Fibroblast of lung (primary cell): Measurements from ENCODE around the gene EYS.

Source experiments
- EZH2 ChIP-seq: IDR thresholded peaks from 2 replicates; pipeline ENCODE4 v1.5.1; 2012; ENCODE audit warnings: low read length, control low read depth, mild to moderate bottlenecking; ENCODE audit errors: missing control alignments
- TF ChIP-seq, protein P1 (sequence below), 2 donors: IDR thresholded peaks in 1 of 2; conservative IDR thresholded peaks in 1 of 2; 1 replicate in 1 of 2; 2 replicates in 1 of 2; pipeline ENCODE4 v1.5.1; 2011 to 2012; ENCODE audit warnings: low read length in 2 of 2, control low read depth in 1 of 2, inconsistent platforms in 1 of 2, low read depth in 1 of 2, mild to moderate bottlenecking in 1 of 2

GRCh38 chr6:63904650-63905248, 1802.3 kb downstream of the EYS start:
- TF ChIP-seq, protein P1, sequence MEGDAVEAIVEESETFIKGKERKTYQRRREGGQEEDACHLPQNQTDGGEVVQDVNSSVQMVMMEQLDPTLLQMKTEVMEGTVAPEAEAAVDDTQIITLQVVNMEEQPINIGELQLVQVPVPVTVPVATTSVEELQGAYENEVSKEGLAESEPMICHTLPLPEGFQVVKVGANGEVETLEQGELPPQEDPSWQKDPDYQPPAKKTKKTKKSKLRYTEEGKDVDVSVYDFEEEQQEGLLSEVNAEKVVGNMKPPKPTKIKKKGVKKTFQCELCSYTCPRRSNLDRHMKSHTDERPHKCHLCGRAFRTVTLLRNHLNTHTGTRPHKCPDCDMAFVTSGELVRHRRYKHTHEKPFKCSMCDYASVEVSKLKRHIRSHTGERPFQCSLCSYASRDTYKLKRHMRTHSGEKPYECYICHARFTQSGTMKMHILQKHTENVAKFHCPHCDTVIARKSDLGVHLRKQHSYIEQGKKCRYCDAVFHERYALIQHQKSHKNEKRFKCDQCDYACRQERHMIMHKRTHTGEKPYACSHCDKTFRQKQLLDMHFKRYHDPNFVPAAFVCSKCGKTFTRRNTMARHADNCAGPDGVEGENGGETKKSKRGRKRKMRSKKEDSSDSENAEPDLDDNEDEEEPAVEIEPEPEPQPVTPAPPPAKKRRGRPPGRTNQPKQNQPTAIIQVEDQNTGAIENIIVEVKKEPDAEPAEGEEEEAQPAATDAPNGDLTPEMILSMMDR (conservative IDR thresholded peaks at IDR 0.05 in 1 of 2, IDR thresholded peaks at IDR 0.05 in 1 of 2; ENCODE audit: low read depth in 1 of 2, low read length in 2 of 2), result no peak
- TF ChIP-seq EZH2, result no peak
